ENCODE results near the gene ALKBH5. TPM values are rescaled to one million over a fixed set of nuclear protein-coding genes. Genes with fewer than 3 reads are reported as not detected.
A peak's percentile ranks its signal among the peaks of the same experiment; 100 is the strongest.

Gene ALKBH5
- 56.6 and 68.6 TPM in 2 replicates for total RNA-seq
- 66.6 and 78.3 TPM in 2 replicates for polyA plus RNA-seq

DNA sequence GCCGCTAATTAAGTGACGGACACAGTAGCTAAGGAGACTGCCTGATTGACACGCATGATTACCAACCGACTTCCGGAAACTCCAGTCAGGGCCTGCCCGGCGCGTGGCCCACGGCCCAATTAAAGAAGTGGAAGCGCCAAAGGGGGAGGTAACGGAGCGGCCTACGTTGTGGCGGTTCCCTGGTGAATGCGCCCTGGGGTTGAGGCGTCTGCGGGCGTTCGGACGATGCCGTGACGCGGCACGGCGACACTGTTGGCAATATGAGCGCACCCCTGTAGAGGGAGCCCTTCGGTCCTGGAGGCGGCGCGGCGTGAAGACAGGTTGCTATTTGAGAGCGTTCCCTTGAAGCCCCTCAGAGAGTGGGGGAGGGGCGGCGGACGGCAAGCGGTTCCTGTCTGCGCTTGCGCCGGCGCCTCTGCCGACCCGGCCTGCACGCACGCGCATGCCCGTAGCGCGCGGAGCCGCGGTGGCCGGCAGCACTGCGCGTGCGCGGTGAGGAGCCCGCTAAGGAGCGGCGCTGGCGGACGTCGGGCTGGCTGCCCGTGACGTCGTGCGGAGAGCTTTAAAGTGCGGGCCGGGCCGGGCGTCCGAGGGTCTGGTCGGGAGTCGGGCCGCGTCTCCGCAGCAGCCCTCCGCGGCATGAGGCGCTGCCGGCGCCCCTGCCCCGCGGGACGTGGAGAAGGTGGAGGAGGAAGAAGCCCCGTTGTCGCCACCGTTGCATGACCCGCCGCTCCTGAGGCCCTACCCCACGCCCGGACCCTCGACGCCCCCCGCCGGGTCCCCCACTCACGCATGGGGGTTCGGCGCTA, at the start of gene ALKBH5:
TSS of gene ALKBH5 (plus strand) at position 495 of the 809 bp plus-strand sequence. CDS start 416 bp downstream, outside the sequence.
- Histone ChIP-seq H3K27ac (peak within 1 kb of the TSS; percentile 97), H3K4me3 (peak within 1 kb of the TSS; percentile 78), H4K20me1 (ENCODE audit: insufficient read depth, poor library complexity, severe bottlenecking) (peaks cover 43% of the 10 kb centered on the region), H3K4me1 (ENCODE audit: insufficient read depth) (peaks cover 50% of the 10 kb centered on the region), H3K9me2 (replicated peaks; ENCODE audit: insufficient read depth) (no peaks in the 10 kb centered on the region), H3K36me3 (replicated peaks; ENCODE audit: insufficient read depth, low read depth) (no peaks in the 10 kb centered on the region), H3K9me3 (ENCODE audit: low read depth) (no peaks in the 10 kb centered on the region), H2AFZ (peak within 1 kb of the TSS; percentile 54), H3K27me3 (no peaks in the 10 kb centered on the region), H3K79me2 (peaks cover 48% of the 10 kb centered on the region), H3K4me2 (peak within 1 kb of the TSS; percentile 95)
- TF ChIP-seq EZH2phosphoT487 (IDR thresholded peaks at IDR 0.05; ENCODE audit: low read depth, severe bottlenecking, unreplicated experiment) (no peak), EZH2 (IDR thresholded peaks at IDR 0.05; ENCODE audit: borderline replicate concordance) (no peak)
- TF ChIP-seq, protein P1, sequence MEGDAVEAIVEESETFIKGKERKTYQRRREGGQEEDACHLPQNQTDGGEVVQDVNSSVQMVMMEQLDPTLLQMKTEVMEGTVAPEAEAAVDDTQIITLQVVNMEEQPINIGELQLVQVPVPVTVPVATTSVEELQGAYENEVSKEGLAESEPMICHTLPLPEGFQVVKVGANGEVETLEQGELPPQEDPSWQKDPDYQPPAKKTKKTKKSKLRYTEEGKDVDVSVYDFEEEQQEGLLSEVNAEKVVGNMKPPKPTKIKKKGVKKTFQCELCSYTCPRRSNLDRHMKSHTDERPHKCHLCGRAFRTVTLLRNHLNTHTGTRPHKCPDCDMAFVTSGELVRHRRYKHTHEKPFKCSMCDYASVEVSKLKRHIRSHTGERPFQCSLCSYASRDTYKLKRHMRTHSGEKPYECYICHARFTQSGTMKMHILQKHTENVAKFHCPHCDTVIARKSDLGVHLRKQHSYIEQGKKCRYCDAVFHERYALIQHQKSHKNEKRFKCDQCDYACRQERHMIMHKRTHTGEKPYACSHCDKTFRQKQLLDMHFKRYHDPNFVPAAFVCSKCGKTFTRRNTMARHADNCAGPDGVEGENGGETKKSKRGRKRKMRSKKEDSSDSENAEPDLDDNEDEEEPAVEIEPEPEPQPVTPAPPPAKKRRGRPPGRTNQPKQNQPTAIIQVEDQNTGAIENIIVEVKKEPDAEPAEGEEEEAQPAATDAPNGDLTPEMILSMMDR (IDR thresholded peaks at IDR 0.05; ENCODE audit: poor library complexity), result peak; percentile 33
- WGBS (ENCODE audit: low lambda C conversion rate, missing lambda C conversion rate), result 2% methylated on average over 82 of the region's 98 CpGs
- DNase-seq (ENCODE audit: low spot score), result peak; percentile 99

DNA sequence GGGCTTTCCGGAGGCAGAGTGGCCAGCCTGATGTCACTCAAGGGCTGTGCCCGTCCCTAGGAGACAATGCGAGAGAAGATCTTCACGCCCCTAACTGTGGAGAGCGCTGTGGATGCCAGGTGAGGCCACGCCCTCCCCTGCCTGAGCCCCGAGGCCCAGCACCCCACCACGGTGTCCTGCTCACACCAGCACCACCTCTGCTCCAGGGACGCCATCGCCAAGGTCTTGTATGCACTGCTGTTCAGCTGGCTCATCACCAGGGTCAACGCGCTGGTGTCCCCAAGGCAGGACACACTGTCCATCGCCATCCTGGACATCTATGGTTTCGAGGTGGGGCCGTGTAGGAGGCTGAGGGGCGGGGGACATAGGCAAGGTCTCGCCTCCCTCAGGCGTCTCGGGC, 47.3 kb upstream of the ALKBH5 start:
- Histone ChIP-seq H4K20me1 (ENCODE audit: insufficient read depth, poor library complexity, severe bottlenecking) (no peaks in the 10 kb centered on the region), H2AFZ (no peak overlapping the region), H3K4me3 (no peak overlapping the region), H3K27ac (no peak overlapping the region), H3K27me3 (no peaks in the 10 kb centered on the region), H3K9me3 (ENCODE audit: low read depth) (no peaks in the 10 kb centered on the region), H3K9me2 (replicated peaks; ENCODE audit: insufficient read depth) (no peaks in the 10 kb centered on the region), H3K4me2 (no peak overlapping the region), H3K36me3 (replicated peaks; ENCODE audit: insufficient read depth, low read depth) (no peaks in the 10 kb centered on the region), H3K79me2 (no peaks in the 10 kb centered on the region), H3K4me1 (ENCODE audit: insufficient read depth) (peaks cover 6% of the 10 kb centered on the region)
- no peak for DNase-seq (ENCODE audit: low spot score)
- TF ChIP-seq EZH2 (IDR thresholded peaks at IDR 0.05; ENCODE audit: borderline replicate concordance) (no peak), EZH2phosphoT487 (IDR thresholded peaks at IDR 0.05; ENCODE audit: low read depth, severe bottlenecking, unreplicated experiment) (no peak)
- TF ChIP-seq, protein P1 (IDR thresholded peaks at IDR 0.05; ENCODE audit: poor library complexity), result no peak
- WGBS (ENCODE audit: low lambda C conversion rate, missing lambda C conversion rate), result 95% methylated on average over 18 of the region's 19 CpGs

GRCh38 chr17:18138065-18138749, 45.4 kb upstream of the ALKBH5 start:
- no peak for TF ChIP-seq EZH2 (IDR thresholded peaks at IDR 0.05; ENCODE audit: borderline replicate concordance)
- no peak for TF ChIP-seq EZH2phosphoT487 (IDR thresholded peaks at IDR 0.05; ENCODE audit: low read depth, severe bottlenecking, unreplicated experiment)
- TF ChIP-seq, protein P1 (IDR thresholded peaks at IDR 0.05; ENCODE audit: poor library complexity), result no peak
- no peaks in the 10 kb centered on the region for H3K9me2 ChIP-seq (replicated peaks; ENCODE audit: insufficient read depth)
- DNase-seq (ENCODE audit: low spot score), result no peak
- no peaks in the 10 kb centered on the region for H3K36me3 ChIP-seq (replicated peaks; ENCODE audit: insufficient read depth, low read depth)
- no peaks in the 10 kb centered on the region for H3K9me3 ChIP-seq (ENCODE audit: low read depth)
- H3K79me2 ChIP-seq, result no peaks in the 10 kb centered on the region
- H4K20me1 ChIP-seq (ENCODE audit: insufficient read depth, poor library complexity, severe bottlenecking), result no peaks in the 10 kb centered on the region
- peaks cover 6% of the 10 kb centered on the region for H3K4me1 ChIP-seq (ENCODE audit: insufficient read depth)
- H3K4me2 ChIP-seq, result no peak overlapping the region
- no peak overlapping the region for H3K27ac ChIP-seq
- H2AFZ ChIP-seq, result no peak overlapping the region
- no peaks in the 10 kb centered on the region for H3K27me3 ChIP-seq
- WGBS (ENCODE audit: low lambda C conversion rate, missing lambda C conversion rate), result 81% methylated on average over 8 of the region's 8 CpGs
- H3K4me3 ChIP-seq, result no peak overlapping the region
